GM10847 (cell line): ENCODE results near the gene AZU1.

Experiments used
- POLR2A ChIP-seq: IDR thresholded peaks from 2 replicates; pipeline ENCODE4 v1.6.1; 2011; ENCODE audit not compliant: insufficient read length; ENCODE audit errors: extremely low read depth

The AZU1 gene

GRCh38 chr19:803099-803561 lies 24.5 kb upstream of the AZU1 start:
- TF ChIP-seq POLR2A, result no peak

DNA sequence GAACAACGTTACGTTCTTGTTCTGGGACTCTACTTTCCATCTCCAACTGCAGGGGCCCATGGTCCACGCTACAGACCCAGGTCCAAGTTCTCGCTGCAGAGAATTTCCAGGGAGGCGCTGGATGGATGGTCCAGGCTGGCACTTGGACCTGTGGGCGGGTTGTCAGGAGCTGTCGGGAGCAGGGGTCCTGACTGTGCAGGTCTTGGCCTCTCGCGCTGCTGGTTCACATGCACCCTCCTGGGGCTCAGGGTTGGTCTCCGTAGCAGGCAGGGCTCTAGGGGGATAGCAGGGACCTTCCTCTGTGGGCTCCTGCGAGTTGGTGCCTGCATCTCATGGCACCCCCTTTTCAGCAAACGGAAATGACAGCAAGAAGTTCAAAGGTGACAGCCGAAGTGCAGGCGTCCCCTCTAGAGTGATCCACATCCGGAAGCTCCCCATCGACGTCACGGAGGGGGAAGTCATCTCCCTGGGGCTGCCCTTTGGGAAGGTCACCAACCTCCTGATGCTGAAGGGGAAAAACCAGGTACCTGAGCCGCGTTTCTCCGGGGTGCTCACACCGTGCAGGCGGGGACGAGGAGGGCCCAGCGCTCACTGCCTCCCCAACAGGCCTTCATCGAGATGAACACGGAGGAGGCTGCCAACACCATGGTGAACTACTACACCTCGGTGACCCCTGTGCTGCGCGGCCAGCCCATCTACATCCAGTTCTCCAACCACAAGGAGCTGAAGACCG lies 23.8 kb upstream of the AZU1 start:
- TF ChIP-seq POLR2A, result no peak

GRCh38 chr19:804419-805165 lies 23.0 kb upstream of the AZU1 start:
- TF ChIP-seq POLR2A, result no peak

GRCh38 chr19:805166-805551 lies 22.5 kb upstream of the AZU1 start:
- no peak for TF ChIP-seq POLR2A

- no peak for TF ChIP-seq POLR2A
These were observed 21.8 kb upstream of the AZU1 start for GRCh38 chr19:805600-806550.

- no peak for TF ChIP-seq POLR2A
These were observed 20.7 kb upstream of the AZU1 start for GRCh38 chr19:806815-807421.

DNA sequence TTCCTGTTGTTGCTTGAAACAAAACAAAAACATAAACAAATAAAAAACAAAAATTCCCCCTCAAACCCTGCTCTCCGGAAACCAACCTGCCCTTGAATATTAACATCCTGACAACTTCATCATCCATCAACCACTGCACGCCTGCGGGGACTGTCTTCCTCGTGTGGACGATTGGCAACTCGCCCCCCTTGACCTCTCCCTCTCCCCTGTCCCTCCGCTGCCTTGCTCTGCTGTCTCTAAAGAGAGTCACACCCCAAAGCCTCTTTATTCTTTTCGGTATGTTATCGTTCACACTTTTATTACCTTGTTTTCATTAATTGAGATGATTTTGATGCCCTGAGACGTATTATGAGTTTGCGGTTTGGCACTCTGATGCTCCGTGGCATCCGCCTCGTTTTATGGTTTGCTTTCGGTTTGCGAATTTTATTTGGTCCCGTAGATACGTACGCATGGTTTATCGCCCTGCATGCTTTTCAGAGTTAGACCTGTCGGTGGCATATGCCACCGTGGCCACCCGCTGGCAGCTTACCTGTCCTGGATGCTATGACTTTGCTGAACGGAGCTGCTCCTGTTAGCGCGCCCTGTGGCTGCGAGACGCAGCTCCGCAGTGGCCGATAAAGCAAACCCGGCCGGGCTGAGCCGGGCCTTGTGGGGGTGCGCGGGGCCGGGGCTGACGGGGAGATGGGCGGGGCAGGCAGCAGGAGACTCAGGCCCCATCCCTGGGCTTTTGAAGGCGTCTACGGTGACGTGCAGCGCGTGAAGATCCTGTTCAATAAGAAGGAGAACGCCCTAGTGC lies 19.8 kb upstream of the AZU1 start:
- no peak for TF ChIP-seq POLR2A

- TF ChIP-seq POLR2A, result no peak
These were observed 19.2 kb upstream of the AZU1 start for GRCh38 chr19:808423-808775.

- no peak for TF ChIP-seq POLR2A
These were observed 17.4 kb upstream of the AZU1 start for GRCh38 chr19:810077-810855.

- no peak for TF ChIP-seq POLR2A
These were observed 16.7 kb upstream of the AZU1 start for GRCh38 chr19:810883-811489.

DNA sequence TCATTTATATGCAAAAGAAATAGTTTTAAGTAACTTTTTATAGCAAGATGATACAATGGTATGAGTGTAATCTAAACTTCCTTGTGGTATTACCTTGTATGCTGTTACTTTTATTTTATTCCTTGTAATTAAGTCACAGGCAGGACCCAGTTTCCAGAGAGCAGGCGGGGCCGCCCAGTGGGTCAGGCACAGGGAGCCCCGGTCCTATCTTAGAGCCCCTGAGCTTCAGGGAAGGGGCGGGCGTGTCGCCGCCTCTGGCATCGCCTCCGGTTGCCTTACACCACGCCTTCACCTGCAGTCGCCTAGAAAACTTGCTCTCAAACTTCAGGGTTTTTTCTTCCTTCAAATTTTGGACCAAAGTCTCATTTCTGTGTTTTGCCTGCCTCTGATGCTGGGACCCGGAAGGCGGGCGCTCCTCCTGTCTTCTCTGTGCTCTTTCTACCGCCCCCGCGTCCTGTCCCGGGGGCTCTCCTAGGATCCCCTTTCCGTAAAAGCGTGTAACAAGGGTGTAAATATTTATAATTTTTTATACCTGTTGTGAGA lies 16.1 kb upstream of the AZU1 start:
- no peak for TF ChIP-seq POLR2A

- no peak for TF ChIP-seq POLR2A
These were observed 15.4 kb upstream of the AZU1 start for GRCh38 chr19:812049-812746.
